Stimulated activated CD4-positive, alpha-beta T cell treated with anti-CD3 and anti-CD28 coated beads, Interleukin-4, amount 100 ng/mL, for 4 hours (primary cell): ENCODE results near the gene CEACAM16.
"Not testable (repeated sequence)": the region's sequence is repeated elsewhere in the genome, so short reads cannot be mapped to it uniquely, and the experiment has no call there.

ENCODE experiments used
- DNase-seq, 2 experiments: peaks; one replicate each; pipeline ENCODE4 v3.0.0-alpha.2; 2020

Gene CEACAM16, protein sequence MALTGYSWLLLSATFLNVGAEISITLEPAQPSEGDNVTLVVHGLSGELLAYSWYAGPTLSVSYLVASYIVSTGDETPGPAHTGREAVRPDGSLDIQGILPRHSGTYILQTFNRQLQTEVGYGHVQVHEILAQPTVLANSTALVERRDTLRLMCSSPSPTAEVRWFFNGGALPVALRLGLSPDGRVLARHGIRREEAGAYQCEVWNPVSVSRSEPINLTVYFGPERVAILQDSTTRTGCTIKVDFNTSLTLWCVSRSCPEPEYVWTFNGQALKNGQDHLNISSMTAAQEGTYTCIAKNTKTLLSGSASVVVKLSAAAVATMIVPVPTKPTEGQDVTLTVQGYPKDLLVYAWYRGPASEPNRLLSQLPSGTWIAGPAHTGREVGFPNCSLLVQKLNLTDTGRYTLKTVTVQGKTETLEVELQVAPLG

DNA sequence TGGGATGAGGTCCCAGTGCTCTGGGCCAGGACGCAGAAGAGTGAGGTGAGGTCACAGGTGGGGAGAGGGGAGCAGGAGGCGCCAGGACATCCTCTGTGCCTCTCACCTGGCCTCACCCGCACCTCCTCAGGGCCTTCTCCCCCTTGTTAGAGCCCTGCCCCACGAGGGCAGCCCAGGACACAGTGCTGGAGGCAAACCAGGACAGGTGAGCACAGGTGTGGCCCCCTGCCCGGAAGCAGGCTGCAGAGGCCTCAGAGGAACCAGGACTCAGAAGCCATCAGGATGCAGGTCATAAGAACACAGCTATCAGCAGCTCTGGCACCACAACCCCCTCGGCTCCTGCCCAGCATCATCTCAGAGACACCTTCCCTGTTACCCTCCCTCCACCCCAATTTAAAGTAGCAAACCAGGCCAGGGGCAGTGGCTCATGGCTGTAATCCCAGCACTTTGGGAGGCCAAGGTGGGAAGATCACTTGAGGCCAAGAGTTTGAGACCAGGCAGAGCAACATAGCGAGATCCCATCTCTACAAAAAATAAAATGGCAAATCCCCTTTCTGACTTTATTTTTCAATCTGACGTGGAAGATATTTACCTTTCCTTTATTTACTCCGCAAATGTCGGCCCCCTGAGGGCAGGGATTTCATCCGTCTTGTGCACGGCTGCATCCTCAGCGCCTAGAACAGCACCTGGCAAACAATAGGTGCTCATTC lies at the start of gene CEACAM16:
TSS of gene CEACAM16 (plus strand) at position 660 of the 710 bp plus-strand sequence. CDS start 2,306 bp downstream, outside the sequence.
- DNase-seq, result no peak

DNA sequence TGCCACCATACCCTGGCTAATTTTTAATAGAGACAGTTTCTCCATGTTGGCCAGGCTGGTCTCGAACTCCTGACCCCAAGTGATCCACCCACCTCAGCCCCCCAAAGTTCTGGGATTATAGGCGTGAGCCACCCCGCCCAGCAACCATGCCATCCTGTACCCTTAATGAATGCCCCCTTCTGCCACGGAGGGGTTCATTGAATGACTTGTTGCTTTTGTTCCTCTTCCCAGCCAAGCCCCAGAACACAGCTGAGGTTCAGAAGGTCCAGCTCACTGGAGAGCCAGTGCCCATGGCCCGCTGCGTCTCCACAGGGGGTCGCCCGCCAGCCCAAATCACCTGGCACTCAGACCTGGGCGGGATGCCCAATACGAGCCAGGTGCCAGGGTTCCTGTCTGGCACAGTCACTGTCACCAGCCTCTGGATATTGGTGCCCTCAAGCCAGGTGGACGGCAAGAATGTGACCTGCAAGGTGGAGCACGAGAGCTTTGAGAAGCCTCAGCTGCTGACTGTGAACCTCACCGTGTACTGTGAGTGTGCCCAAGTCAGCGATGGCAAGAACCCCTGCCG lies 49.3 kb upstream of the CEACAM16 start:
- DNase-seq, result no peak

DNA sequence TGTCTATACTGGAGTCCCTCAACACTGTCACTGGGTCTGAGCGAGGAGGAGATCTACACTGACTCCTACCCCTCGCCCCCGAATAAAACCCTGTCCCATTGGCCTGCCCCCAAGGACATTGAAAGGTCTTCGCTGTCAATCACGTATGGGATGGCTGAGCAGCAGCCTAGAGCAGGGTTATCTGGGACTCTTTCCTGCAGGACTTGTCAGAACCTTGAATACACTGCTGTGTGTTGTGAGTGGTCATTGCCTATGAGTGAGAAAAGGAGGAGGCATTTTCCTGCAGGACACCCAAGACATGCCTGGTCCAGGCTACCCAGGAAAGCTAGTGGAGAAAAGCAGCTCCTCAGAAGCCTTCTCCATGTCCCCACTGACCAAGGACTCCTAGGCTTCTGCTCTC lies 45.6 kb upstream of the CEACAM16 start:
- DNase-seq, result no peak

DNA sequence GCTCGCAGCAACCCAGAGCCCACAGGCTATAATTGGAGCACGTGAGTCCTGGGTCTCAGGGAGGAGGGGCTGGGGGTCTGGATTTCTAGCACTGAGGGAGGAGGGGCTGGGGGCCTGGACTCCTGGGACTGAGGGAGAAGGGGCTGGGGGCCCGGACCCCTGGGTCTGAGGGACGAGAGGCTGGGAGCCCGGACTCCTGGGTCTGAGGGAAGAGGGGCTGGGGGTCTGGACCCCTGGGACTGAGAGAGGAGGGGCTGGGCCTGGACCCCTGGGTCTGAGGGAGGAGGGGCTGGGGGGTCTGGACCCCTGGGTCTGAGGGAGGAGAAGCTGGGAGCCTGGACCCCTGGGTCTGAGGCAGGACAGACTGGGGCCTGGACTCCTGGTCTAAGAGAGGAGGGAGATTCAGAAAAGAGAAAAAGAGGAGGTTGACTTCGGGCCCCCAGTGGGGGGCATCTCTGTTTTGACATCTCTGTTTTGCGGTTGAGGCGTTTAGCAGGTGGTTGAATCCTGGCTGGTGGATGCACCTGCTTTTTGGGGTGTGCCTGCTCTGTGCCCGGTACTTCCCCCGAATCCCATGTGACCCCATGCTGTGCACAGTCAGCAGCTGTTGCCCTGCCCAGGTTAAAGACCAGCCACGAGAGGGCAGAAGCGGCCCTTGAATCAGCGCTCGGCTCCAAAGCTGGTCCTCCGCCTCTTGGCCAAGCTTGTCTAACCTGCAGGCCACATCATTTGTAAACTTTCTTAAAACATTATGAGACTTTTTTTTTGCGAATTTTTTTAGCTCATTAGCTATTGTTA lies 44.8 kb upstream of the CEACAM16 start:
- peak; percentile 63 to 65 for DNase-seq

DNA sequence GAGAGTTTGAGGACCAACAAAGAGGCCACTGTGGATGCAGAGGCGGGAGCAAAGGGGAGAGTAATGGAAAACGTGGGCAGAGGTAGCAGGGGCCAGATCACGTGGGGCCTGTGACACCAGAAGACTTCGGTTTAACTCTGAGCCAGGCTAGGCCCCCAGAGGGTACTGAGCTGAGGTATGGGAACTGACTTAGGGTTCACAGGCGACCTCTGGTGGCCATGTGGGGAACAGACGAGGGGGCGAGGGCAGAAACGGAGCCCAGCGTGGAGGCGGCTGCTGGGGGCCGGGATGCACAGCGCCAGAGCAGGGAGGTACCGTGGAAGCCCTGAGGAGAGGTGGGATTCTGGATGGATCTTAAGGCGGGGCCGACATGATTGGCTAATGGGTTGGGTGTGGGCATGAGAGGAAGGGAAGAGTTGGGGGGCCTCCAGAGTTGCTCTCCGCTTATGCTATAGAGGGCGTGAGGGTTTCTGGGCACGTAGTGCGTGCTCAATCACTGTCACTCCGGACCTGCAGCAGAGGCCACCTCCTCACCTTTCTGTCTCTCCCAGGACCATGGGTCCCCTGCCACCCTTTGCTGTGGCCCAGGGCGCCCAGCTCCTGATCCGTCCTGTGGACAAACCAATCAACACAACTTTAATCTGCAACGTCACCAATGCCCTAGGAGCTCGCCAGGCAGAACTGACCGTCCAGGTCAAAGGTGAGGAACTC lies 41.6 kb upstream of the CEACAM16 start:
- DNase-seq, result peak; percentile 60 to 66

DNA sequence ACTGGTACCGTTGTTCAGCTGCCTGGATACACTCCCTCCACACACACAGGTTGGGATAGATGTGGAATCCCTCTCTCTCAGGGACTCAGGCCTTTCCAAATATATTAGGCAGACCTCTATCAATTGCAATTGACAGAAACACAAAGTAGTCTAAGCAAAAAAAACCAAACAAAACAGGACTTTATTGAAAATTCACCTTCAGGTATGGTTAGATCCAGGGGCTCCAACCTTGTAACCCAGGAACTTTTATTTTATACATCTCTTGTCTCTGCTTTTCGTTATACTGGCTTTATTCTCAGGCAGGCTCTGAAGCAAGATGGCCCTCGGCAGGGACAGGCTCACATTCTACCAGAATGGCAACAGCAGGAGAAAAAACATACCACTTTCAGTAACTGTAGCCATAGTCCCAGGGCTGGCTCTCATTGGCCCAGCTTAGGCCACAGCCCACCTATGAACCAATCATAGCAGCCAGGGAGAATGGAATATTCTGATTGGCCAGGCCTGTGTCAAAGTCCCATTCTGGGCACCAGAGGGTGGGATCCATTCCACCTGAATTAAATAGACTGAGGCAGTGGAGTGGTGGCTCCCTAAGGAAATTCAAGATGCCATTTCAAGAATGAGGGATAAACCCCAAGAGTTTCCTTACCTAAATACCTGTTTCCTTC lies 40.8 kb upstream of the CEACAM16 start:
- DNase-seq, result no peak

DNA sequence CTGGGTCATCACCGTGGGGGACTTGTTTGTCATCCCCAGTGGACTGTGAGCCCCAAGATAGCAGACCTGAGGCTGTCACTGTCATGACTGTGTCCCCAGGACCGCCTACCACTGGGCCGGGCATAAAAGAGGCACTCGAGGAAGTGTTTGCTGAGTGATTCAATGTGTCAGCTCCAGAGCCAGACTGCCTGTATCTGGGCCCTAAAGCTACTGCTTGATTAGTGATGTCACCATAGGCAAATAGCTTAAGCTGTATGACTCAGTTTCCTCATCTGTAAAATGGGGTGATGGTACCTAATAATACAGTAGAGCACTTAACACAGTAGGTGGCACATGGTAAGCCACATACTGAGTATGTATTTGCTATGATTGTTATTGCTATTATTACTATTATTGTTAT lies 38.9 kb upstream of the CEACAM16 start:
- no peak for DNase-seq

DNA sequence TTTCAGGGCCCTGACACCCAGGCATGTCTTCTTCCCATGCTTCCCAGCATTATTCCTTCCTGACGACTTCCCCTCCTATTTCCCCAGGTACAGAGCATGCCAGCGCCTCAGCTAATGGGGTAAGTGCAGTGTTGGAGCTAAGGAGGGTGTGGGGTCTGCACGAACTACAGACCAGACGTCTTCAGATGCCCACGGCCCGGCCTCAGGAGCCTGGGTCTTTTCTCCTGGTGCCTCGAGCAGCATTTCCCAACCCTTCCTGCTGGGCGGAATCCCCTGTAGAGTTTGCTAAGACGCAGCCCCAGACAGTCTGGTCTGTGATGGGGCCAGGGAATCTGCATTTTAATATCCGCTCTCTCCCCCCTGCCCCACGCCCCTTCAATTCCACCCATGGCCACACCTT lies 37.7 kb upstream of the CEACAM16 start:
- DNase-seq, result no peak

DNA sequence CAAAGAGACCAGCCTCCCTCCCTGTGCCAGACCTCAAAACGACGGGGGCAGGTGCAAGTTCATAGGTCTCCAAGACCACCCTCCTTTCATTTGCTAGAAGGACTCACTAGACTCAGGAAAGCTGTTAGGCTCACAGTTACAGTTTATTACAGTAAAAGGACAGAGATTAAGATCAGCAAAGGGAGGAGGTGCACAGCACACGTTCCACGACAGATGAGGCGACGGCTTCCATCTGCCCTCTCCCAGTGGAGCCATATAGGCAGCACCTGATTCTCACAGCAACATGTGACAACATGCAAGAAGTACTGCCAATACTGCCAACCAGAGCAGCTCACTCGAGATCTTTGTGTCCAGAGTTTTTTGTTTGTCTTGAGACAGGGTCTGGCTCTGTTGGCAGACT lies 37.0 kb upstream of the CEACAM16 start:
- DNase-seq, result no peak

DNA sequence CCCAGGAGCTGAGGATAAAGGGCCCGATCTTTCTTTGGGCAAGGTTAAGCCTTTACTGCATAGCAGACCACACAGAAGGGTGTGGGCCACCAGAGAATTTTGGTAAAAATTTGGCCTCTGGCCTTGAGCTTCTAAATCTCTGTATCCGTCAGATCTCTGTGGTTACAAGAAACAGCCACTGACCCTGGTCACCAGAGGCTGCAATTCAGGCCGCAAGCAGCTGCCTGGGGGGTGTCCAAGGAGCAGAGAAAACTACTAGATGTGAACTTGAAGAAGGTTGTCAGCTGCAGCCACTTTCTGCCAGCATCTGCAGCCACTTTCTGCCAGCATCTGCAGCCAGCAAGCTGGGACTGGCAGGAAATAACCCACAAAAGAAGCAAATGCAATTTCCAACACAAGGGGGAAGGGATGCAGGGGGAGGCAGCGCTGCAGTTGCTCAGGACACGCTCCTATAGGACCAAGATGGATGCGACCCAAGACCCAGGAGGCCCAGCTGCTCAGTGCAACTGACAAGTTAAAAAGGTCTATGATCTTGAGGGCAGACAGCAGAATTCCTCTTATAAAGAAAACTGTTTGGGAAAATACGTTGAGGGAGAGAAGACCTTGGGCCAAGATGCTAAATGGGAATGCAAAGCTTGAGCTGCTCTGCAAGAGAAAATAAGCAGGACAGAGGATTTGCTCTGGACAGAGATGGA lies 36.1 kb upstream of the CEACAM16 start:
- DNase-seq, result no peak

DNA sequence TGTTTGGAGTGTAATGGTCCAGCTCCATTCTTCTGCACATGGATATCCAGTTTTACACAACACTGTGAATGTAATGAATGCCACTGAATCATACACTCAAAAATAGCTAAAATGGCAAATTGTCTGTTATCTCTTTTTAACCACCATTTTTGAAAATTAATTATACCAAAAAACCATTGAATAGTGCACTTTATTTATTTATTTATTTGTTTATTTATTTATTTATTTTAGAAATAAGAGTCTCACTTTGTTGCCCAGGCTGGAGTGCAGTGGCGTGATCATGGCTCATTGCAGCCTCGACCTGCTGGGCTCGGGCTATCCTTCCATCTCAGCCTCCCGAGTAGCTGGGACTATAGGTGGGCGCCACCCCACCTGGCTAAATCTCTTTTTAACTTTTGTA lies 35.0 kb upstream of the CEACAM16 start:
- DNase-seq, result no peak

DNA sequence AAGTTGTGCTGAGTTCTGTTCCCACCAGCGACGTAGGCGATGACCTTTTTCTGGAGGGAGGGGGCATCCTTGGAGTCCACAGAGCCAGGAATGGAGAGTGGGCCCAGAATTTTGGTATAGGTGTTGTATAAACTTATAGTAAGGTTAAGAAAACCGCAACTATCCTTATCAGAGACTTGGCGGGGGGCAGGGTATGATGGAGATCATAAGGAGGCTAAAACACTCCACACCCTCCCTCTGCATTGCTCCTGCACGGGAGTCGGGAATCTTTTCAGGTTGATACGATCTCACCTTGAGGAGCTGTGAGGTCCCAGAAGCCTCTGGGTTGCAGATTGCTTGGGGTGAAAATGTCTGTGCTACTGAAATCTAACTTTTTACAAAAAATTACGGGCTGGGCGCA lies 34.0 kb upstream of the CEACAM16 start:
- no peak for DNase-seq

DNA sequence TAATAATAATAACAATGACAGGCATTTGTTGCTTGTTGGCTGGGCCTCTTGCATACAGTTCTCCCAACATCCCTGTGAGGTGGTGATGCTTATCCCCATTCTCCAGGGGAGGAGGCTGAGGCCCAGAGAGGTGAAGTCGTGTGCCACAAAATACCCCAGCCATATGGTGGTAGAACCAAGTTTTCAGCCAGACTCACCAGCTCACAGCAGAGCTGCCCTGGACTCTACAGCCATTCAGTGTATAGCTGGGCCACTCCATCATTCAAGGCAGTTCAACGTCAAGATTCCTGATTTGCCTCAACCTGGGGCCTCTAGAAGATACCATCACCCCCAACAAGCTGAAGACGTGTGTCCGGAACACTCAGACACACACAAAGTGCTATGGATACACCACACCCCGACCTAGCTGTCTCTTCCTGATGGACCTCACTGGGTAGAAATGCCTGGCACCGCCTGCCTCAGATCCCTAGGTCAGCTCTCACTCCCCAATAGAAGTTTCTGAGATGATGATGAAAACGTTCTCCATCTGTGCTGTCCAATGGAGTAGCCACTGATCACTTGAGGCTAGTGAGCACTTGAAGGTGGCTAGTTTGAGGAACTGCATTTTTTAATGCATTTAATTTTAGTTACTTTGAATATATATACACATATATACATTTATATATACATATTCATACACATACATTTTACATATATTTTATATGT lies 31.9 kb upstream of the CEACAM16 start:
- no peak for DNase-seq

DNA sequence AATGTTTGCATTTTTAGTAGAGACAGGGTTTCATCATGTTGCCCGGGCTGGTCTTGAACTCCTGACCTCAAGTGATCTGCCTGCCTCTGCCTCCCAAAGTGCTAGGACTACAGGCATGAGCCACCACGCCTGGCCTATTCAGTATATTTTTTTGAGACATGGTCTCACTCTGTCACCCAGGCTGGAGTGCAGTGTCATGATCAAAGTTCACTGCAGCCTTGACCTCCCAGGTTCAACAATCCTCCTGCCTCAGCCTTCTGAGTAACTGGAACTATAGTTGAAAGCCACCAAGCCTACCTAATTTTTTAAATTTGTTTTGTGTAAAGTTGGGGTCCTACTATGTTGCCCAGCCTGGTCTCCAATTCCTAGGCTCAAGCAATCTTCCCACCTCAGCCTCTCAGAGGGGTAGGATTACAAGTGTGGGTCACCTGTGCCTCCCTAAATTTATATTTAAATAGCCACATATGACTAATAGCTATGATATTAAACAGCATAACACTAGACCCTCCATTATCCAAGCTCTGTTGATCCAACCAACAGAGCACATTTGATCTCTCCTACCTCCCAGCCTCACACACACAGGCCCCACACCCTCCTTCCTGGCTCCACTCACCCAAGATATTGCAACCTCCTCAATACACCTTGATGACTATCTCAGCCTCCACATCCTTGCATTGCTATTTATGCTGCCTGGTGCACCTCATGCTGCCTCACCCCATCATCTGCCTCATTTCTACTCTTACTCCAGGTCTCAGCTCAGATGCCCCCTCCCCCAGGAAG lies 29.8 kb upstream of the CEACAM16 start:
- no peak for DNase-seq

DNA sequence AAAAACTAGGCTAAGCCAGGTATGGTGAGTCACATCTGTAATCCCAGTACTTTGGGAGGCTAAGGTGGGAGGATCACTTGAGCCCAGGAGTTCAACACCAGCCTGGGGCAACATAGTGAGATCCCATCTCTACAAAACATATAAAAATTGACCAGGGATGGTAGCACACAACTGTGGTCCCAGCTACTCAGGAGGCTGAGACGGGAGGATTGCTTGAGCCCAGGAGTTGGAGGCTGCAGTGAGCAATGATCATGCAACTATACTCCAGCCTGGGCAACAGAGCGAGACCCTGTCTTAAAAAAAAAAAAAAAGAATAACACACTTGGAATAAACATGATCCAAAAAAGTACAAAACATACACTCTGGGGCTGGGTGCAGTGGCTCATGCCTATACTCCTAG lies 28.9 kb upstream of the CEACAM16 start:
- not testable (repeated sequence) for DNase-seq

DNA sequence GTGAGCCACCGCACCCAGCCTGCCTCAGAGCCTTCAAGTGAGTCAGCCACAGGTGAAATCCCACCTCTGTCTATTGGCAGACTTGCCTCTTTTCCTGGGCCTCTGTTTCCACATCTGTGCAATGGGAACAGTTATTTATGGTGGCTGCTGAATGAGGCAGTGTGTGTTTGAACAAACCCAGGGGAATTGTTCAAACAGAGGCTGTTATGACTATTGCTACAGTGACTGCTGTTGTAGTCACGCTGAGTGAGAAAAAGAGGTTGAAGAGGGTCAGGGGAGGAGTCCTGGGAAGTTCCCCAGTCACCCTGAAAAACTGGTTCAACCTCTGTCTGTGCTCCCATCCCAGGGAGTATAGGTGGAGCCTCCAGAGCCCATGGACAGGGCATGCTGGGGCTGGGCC lies 27.6 kb upstream of the CEACAM16 start, which contains the start of gene CEACAM19:
TSS of gene CEACAM19 (plus strand) at position 83 of the 400 bp plus-strand sequence. CDS start 450 bp downstream, outside the sequence.
- no peak for DNase-seq

DNA sequence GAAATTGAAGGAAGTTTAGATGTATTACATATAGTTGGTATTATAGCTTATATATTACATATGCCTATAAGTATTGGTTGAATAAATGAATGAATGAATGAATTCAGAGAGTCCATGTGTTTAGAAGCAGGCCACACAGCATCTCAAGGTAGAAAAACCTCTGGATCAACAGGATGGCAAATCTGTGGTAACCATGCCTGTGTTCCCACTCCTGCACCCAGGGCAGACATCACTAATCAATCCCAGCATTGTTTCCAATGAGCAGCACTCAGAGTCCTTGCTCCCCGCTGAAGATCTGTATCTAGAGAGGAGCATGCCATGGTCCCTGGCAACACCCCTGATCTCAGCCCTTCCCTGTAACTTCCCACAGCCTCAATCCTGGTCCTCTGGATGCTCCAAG lies 26.7 kb upstream of the CEACAM16 start:
- no peak for DNase-seq

DNA sequence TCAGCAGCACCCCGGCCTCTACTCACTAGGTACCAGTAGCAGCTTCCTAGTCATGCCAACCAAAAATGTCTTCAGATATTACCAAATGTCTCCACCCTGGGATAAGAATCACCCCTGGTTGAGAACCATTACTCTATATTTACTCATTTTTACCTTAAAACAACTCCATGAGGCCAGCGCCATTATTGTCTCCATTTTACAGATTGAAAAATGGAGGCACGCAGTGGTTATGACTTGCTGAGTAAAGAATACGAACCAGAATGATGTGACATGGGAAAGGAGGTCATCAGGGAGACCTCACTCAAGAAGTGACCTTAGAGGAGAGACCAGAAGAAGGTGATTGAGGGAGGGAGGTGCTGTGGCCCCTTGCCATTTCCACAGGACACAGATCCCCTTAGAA lies 25.4 kb upstream of the CEACAM16 start:
- DNase-seq, result no peak

DNA sequence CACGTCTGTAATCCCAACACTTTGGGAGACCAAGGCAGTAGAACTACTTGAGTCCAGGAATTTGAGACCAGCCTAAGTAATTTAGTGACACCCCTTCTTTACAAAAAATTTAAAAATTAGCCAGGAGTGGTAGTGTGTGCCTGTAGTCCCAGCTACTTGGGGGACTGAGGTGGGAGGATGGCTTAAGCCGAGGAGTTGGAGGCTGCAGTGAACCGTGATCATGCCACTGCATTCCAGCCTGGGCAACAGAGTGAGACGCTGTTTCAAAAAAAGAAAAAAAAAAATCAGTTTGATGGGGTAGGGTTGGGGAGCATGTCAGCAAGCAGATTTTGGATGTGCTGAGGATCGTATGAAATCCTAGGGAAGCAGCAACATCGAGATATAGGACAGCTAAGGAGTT lies 23.4 kb upstream of the CEACAM16 start:
- DNase-seq, result no peak
